Skeletal muscle satellite cell (primary cell): ENCODE measurements around the gene KRT7. TPM values are rescaled to one million over a fixed set of nuclear protein-coding genes. Genes with fewer than 3 reads are reported as not detected.

Source experiments
- H3K27me3 ChIP-seq: 2 replicates; pipeline ENCODE4 v1.7.0; 2013; ENCODE audit warnings: low read length; ENCODE audit not compliant: control insufficient read depth, insufficient read depth
- H3K36me3 ChIP-seq: 2 replicates; pipeline ENCODE4 v1.7.0; 2013; ENCODE audit warnings: mild to moderate bottlenecking, control low read depth, low read length; ENCODE audit not compliant: insufficient read depth
- H3K4me1 ChIP-seq: 2 replicates; pipeline ENCODE4 v1.7.0; 2013; ENCODE audit warnings: low read length; ENCODE audit not compliant: control insufficient read depth, insufficient read depth
- H3K4me2 ChIP-seq: 2 replicates; pipeline ENCODE4 v1.7.0; 2013; ENCODE audit warnings: mild to moderate bottlenecking, low read length
- H3K4me3 ChIP-seq: 2 replicates; pipeline ENCODE4 v1.7.0; 2013; ENCODE audit warnings: low read length
- H3K9ac ChIP-seq: 2 replicates; pipeline ENCODE4 v1.7.0; 2013; ENCODE audit warnings: mild to moderate bottlenecking, low read depth, low read length, moderate library complexity
- H3K9me3 ChIP-seq: replicated peaks from 2 replicates; pipeline ENCODE4 v1.7.0; 2013; ENCODE audit warnings: mild to moderate bottlenecking, control low read depth, low read length
- total RNA-seq: library from RNA; depleted of rRNA; stranded (reverse); fragments of >200 nt; gene quantifications from 2 replicates; pipeline ENCODE4 v1.2.3, GENCODE V29; 2012; rRNA removed

Gene KRT7
- total RNA-seq: 2.3 and 12.5 TPM in 2 replicates

GRCh38 chr12:52232674-52233461, at the start of gene KRT7:
KRT7 (plus strand) TSS chr12:52233243; CDS start chr12:52233297, 54 bp downstream.
- Histone ChIP-seq H3K27me3 (no peaks in the 10 kb centered on the region), H3K9me3 (no peaks in the 10 kb centered on the region), H3K36me3 (no peaks in the 10 kb centered on the region), H3K4me3 (no peak within 1 kb of the TSS), H3K9ac (no peak within 1 kb of the TSS), H3K4me1 (peaks cover 52% of the 10 kb centered on the region), H3K4me2 (no peak within 1 kb of the TSS)

GRCh38 chr12:52183544-52183910, 49.5 kb upstream of the KRT7 start:
- Histone ChIP-seq H3K9ac (peak overlapping the region; percentile 18), H3K36me3 (no peaks in the 10 kb centered on the region), H3K4me2 (no peak overlapping the region), H3K4me3 (no peak overlapping the region), H3K27me3 (no peaks in the 10 kb centered on the region), H3K9me3 (no peaks in the 10 kb centered on the region), H3K4me1 (peaks cover 76% of the 10 kb centered on the region)

- Histone ChIP-seq H3K9ac (no peak overlapping the region), H3K36me3 (no peaks in the 10 kb centered on the region), H3K4me3 (no peak overlapping the region), H3K9me3 (no peaks in the 10 kb centered on the region), H3K4me1 (peaks cover 72% of the 10 kb centered on the region), H3K27me3 (no peaks in the 10 kb centered on the region), H3K4me2 (no peak overlapping the region)
Observed at GRCh38 chr12:52183971-52184370, 49.1 kb upstream of the KRT7 start.

DNA sequence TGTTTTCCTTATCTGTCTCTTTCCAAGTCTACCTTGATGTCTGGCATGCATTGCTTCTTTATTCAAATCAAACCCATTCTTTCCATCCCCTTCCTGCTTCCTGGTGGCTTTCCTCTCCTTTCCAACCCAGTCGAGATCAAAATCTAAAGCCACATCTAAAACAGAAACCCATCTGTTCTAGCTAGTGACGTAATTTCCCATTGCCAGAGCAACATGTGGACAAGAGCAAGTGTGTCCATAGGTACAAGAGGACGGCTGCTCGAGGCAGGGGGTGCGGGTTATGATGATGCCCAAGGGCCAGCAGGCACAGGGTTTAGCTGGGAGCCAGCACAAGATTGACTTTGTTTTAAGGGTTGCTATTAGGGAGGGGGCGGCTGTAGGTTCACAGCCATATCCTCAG, 48.2 kb upstream of the KRT7 start:
- Histone ChIP-seq H3K27me3 (no peaks in the 10 kb centered on the region), H3K4me3 (no peak overlapping the region), H3K9ac (no peak overlapping the region), H3K36me3 (no peaks in the 10 kb centered on the region), H3K9me3 (no peaks in the 10 kb centered on the region), H3K4me1 (peaks cover 75% of the 10 kb centered on the region), H3K4me2 (no peak overlapping the region)

GRCh38 chr12:52185400-52185967, 47.6 kb upstream of the KRT7 start:
- Histone ChIP-seq H3K36me3 (no peaks in the 10 kb centered on the region), H3K4me1 (peaks cover 82% of the 10 kb centered on the region), H3K4me2 (peak overlapping the region; percentile 2), H3K4me3 (no peak overlapping the region), H3K9ac (peak overlapping the region; percentile 28), H3K27me3 (no peaks in the 10 kb centered on the region), H3K9me3 (no peaks in the 10 kb centered on the region)

GRCh38 chr12:52186118-52186840, 46.8 kb upstream of the KRT7 start:
- Histone ChIP-seq H3K4me3 (no peak overlapping the region), H3K9ac (peak overlapping the region; percentile 63), H3K9me3 (no peaks in the 10 kb centered on the region), H3K4me1 (peaks cover 82% of the 10 kb centered on the region), H3K36me3 (no peaks in the 10 kb centered on the region), H3K4me2 (peak overlapping the region; percentile 2), H3K27me3 (no peaks in the 10 kb centered on the region)

- Histone ChIP-seq H3K4me1 (peaks cover 81% of the 10 kb centered on the region), H3K27me3 (no peaks in the 10 kb centered on the region), H3K9ac (no peak overlapping the region), H3K36me3 (no peaks in the 10 kb centered on the region), H3K9me3 (no peaks in the 10 kb centered on the region), H3K4me2 (no peak overlapping the region), H3K4me3 (no peak overlapping the region)
Observed at GRCh38 chr12:52187206-52187605, 45.8 kb upstream of the KRT7 start.

GRCh38 chr12:52187640-52188039, 45.4 kb upstream of the KRT7 start:
- H3K27me3 ChIP-seq: no peaks in the 10 kb centered on the region
- no peak overlapping the region for H3K4me3 ChIP-seq
- no peaks in the 10 kb centered on the region for H3K9me3 ChIP-seq
- no peak overlapping the region for H3K4me2 ChIP-seq
- peaks cover 80% of the 10 kb centered on the region for H3K4me1 ChIP-seq
- no peaks in the 10 kb centered on the region for H3K36me3 ChIP-seq
- H3K9ac ChIP-seq: no peak overlapping the region

DNA sequence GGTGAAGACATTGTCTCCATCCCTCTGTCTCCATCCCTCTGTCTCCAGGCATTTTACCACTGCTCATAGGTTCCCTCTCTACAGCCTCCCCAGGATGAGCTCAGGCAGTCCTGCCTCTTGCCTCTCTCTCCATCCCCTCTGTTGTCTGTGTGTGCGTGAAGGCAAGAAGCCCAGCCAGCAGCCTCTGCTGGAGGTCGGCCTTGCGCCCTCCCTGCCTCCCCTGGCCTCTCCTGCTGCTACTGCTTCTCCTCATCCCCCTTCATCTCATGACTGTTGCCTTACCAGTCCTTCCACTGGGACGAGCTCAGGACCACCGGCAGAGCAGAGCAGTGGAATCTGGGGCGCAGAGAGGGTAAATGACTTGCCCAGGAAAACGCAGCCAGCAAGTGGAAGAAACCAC, 44.4 kb upstream of the KRT7 start:
- H3K4me1 ChIP-seq: peaks cover 80% of the 10 kb centered on the region
- no peak overlapping the region for H3K4me3 ChIP-seq

DNA sequence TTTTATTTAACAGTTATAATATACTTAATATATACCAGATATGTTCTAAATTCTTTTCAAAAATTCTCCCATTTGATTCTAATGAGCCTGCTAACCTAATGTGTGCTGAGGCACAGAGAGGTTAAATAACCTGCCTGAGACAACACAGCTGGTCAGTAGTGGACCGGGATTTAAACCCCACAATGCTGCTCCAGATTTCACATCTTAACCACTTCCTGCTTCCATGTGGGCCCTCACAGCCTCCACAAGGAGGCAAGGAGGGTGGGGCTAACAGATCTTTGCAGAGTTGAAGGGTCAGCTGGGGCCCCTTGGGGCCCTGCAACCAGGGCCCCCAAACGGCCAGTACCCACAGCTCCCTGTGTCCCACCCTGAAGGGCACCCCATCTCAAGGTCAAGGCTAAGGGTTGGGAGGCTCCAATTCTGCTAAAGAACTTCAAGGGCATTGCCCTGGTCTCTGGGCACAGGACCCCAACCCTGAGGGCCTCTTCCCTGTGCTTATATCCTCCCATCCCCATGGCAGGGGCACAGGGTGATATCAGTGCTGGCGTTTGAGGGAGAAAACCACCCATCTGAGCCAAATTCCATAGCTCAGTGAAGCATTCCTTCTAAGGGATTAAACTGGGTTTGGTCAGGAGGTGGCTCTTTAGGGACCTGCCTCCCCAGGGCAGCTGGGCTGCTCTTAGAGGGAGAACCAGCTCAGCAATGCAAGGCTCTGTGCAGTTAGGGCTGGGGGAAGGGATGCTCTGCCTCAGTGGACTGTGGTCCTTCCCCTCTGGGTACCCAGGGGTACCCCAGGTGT, 43.5 kb upstream of the KRT7 start:
- Histone ChIP-seq H3K36me3 (no peaks in the 10 kb centered on the region), H3K4me1 (peaks cover 81% of the 10 kb centered on the region), H3K4me2 (peak overlapping the region; percentile 31), H3K4me3 (no peak overlapping the region), H3K27me3 (no peaks in the 10 kb centered on the region), H3K9me3 (no peaks in the 10 kb centered on the region), H3K9ac (peak overlapping the region; percentile 52)

More for the DNA sequence above, 44.4 kb upstream of the KRT7 start:
- H3K9ac ChIP-seq: no peak overlapping the region
- no peak overlapping the region for H3K4me2 ChIP-seq
- no peaks in the 10 kb centered on the region for H3K9me3 ChIP-seq
- no peaks in the 10 kb centered on the region for H3K36me3 ChIP-seq
- no peaks in the 10 kb centered on the region for H3K27me3 ChIP-seq
